CD4-positive, alpha-beta T cell (primary cell): ENCODE measurements around the gene GAL3ST3. TPM values are rescaled to one million over a fixed set of nuclear protein-coding genes. Genes with fewer than 3 reads are reported as not detected.

ENCODE experiments used
- ATAC-seq: fragments of 200-7000 bp; cut with Tn5 transposase; one replicate; pipeline ENCODE4 v1.10.0; 2022; ENCODE audit warnings: mild to moderate bottlenecking; ENCODE audit not compliant: poor library complexity
- CTCF ChIA-PET: fragments of 350-600 bp; sonication (Branson Sonifier 250); formaldehyde crosslinking; loops from one replicate; lab custom pipeline; 2021; ENCODE audit warnings: antibody characterized with exemption, inconsistent platforms; lab: Charles Lee
- POLR2A ChIA-PET: fragments of 350-600 bp; sonication (Branson Sonifier 250); formaldehyde crosslinking; loops from one replicate; lab custom pipeline; 2021; ENCODE audit warnings: antibody characterized with exemption, inconsistent platforms; lab: Charles Lee
- DNase-seq, 14 experiments: peaks; one replicate each; pipeline ENCODE4 v3.0.0-alpha.2; 2013 to 2020; ENCODE audit warnings: mixed read lengths in 2 of 14
- H3K27ac ChIP-seq, 2 donors: one replicate each; pipeline versions ENCODE4 v1.5.1 to v1.7.0; 2013; ENCODE audit warnings: low read length in 2 of 2, low read depth in 1 of 2, mild to moderate bottlenecking in 1 of 2
- H3K27me3 ChIP-seq, 2 experiments: 1 replicate in 1 of 2; 2 replicates in 1 of 2; pipeline versions ENCODE4 v1.6.1 to v1.7.0; 2013; ENCODE audit warnings: low read length in 2 of 2, control low read depth in 1 of 2, mild to moderate bottlenecking in 1 of 2, moderate library complexity in 1 of 2; ENCODE audit not compliant: insufficient read depth in 2 of 2, control insufficient read depth in 1 of 2
- H3K36me3 ChIP-seq: one replicate; pipeline ENCODE4 v1.6.1; 2013; ENCODE audit warnings: low read length, control low read depth; ENCODE audit not compliant: insufficient read depth
- H3K4me1 ChIP-seq: one replicate; pipeline ENCODE4 v1.6.1; 2013; ENCODE audit warnings: low read length, control low read depth; ENCODE audit not compliant: insufficient read depth
- H3K4me3 ChIP-seq: one replicate; pipeline ENCODE4 v1.5.1; 2013; ENCODE audit warnings: mild to moderate bottlenecking, low read length, moderate library complexity
- H3K9me3 ChIP-seq, 2 experiments: 1 replicate in 1 of 2; 2 replicates in 1 of 2; pipeline versions ENCODE4 v1.6.1 to v1.7.0; 2013; ENCODE audit warnings: low read length in 2 of 2, mild to moderate bottlenecking in 2 of 2, control low read depth in 1 of 2, moderate library complexity in 1 of 2; ENCODE audit not compliant: control insufficient read depth in 1 of 2, insufficient read depth in 1 of 2
- H3K27ac Mint-ChIP-seq: one replicate; pipeline ENCODE4 v1.8.0; 2020; ENCODE audit warnings: mixed read lengths
- H3K27me3 Mint-ChIP-seq: one replicate; pipeline ENCODE4 v1.8.0; 2021; ENCODE audit warnings: mixed read lengths
- H3K36me3 Mint-ChIP-seq: one replicate; pipeline ENCODE4 v1.8.0; 2021; ENCODE audit warnings: low read depth, mixed read lengths
- H3K4me1 Mint-ChIP-seq: one replicate; pipeline ENCODE4 v1.8.0; 2021; ENCODE audit warnings: low read depth, mixed read lengths
- H3K4me3 Mint-ChIP-seq: one replicate; pipeline ENCODE4 v1.8.0; 2020; ENCODE audit warnings: mild to moderate bottlenecking, mixed read lengths
- H3K9me3 Mint-ChIP-seq: one replicate; pipeline ENCODE4 v1.8.0; 2020; ENCODE audit warnings: mixed read lengths
- CTCF ChIP-seq: fragments of 200-600 bp; IDR thresholded peaks from one replicate; pipeline ENCODE4 v1.8.0; 2022; ENCODE audit warnings: antibody characterized with exemption, mild to moderate bottlenecking
- intact Hi-C, 2 experiments: fragments of 100-400 bp; cut with DNase I in 1 of 2; cut with micrococcal nuclease in 1 of 2; formaldehyde crosslinking; loops; one replicate each; pipeline versions ENCODE4 v1.15.1 to v1.9.0; 2023 to 2025; cut with DNase I, micrococcal nuclease
- total RNA-seq, 174 experiments: library from RNA in 2 of 174; stranded (reverse) in 2 of 174; gene quantifications; one replicate each; pipeline ENCODE4 v1.2.3 and lab custom pipeline; 2021 to 2026

Gene GAL3ST3
- total RNA-seq, 2 experiments from 2014 or later, result not detected

- no peak overlapping the region for H3K27ac ChIP-seq
- no peak overlapping the region for H3K4me3 ChIP-seq
- no peaks in the 10 kb centered on the region for H3K9me3 ChIP-seq
- peaks cover 22% of the 10 kb centered on the region for H3K4me1 ChIP-seq
- H3K27ac Mint-ChIP-seq, result no peak overlapping the region
- peaks cover 7% of the 10 kb centered on the region in 2 experiments for H3K27me3 ChIP-seq
- no peak for ATAC-seq
- ChIA-PET CTCF (no interaction called here), POLR2A (no interaction called here)
- peaks cover 8% of the 10 kb centered on the region for H3K27me3 Mint-ChIP-seq
- intact Hi-C loops, result no loop called here
- H3K36me3 Mint-ChIP-seq, result peaks cover 31% of the 10 kb centered on the region
- no peak for TF ChIP-seq CTCF
- H3K4me1 Mint-ChIP-seq, result peaks cover 17% of the 10 kb centered on the region
- H3K36me3 ChIP-seq, result peaks cover 24% of the 10 kb centered on the region
- DNase-seq, result no peak
- H3K9me3 Mint-ChIP-seq, result no peaks in the 10 kb centered on the region
- H3K4me3 Mint-ChIP-seq, result no peak overlapping the region
These were observed 42.1 kb downstream of the GAL3ST3 start for GRCh38 chr11:66006891-66007176.

- H3K36me3 Mint-ChIP-seq, result peaks cover 36% of the 10 kb centered on the region
- no peak overlapping the region for H3K4me3 Mint-ChIP-seq
- Histone ChIP-seq H3K4me1 (peaks cover 19% of the 10 kb centered on the region), H3K36me3 (peaks cover 24% of the 10 kb centered on the region), H3K4me3 (no peak overlapping the region), H3K27ac (no peak overlapping the region), H3K9me3 (no peaks in the 10 kb centered on the region), H3K27me3 (peaks cover 2 to 4% of the 10 kb centered on the region in 2 experiments)
- intact Hi-C loops, result no loop called here
- peaks cover 22% of the 10 kb centered on the region for H3K4me1 Mint-ChIP-seq
- ChIA-PET POLR2A (no interaction called here), CTCF (no interaction called here)
- H3K27ac Mint-ChIP-seq, result no peak overlapping the region
- H3K27me3 Mint-ChIP-seq, result peaks cover 5% of the 10 kb centered on the region
- H3K9me3 Mint-ChIP-seq, result no peaks in the 10 kb centered on the region
- no peak for TF ChIP-seq CTCF
- no peak for ATAC-seq
- DNase-seq, result no peak
These were observed 42.6 kb downstream of the GAL3ST3 start for GRCh38 chr11:66006134-66006890.

- Mint-ChIP-seq H3K9me3 (no peaks in the 10 kb centered on the region), H3K36me3 (peaks cover 55% of the 10 kb centered on the region), H3K27ac (peak overlapping the region; percentile 36), H3K4me1 (peaks cover 37% of the 10 kb centered on the region), H3K4me3 (peak overlapping the region; percentile 56), H3K27me3 (no peaks in the 10 kb centered on the region)
- no peak overlapping the region for H3K4me3 ChIP-seq
- intact Hi-C loops, result no loop called here
- peaks cover 37% of the 10 kb centered on the region for H3K36me3 ChIP-seq
- POLR2A ChIA-PET, result no interaction called here
- H3K27me3 ChIP-seq, result no peaks in the 10 kb centered on the region
- DNase-seq (no peak), ATAC-seq (no peak)
- no peaks in the 10 kb centered on the region for H3K9me3 ChIP-seq
- no peak overlapping the region for H3K27ac ChIP-seq
- TF ChIP-seq CTCF, result no peak
- CTCF ChIA-PET, result no interaction called here
- H3K4me1 ChIP-seq, result peaks cover 39% of the 10 kb centered on the region
These were observed 44.8 kb downstream of the GAL3ST3 start for GRCh38 chr11:66004186-66004585.
